Activated CD8-positive, alpha-beta memory T cell treated with anti-CD3 and anti-CD28 coated beads, Interleukin-2, amount 50 U/mL, for 48 hours (primary cell): ENCODE results near the gene RGS17.
A peak's percentile ranks its signal among the peaks of the same experiment; 100 is the strongest.
"Not testable (repeated sequence)": the region's sequence is repeated elsewhere in the genome, so short reads cannot be mapped to it uniquely, and the experiment has no call there.

ENCODE experiments used
- DNase-seq: peaks from one replicate; pipeline ENCODE4 v3.0.0-alpha.2; 2020

RGS17 gene

DNA sequence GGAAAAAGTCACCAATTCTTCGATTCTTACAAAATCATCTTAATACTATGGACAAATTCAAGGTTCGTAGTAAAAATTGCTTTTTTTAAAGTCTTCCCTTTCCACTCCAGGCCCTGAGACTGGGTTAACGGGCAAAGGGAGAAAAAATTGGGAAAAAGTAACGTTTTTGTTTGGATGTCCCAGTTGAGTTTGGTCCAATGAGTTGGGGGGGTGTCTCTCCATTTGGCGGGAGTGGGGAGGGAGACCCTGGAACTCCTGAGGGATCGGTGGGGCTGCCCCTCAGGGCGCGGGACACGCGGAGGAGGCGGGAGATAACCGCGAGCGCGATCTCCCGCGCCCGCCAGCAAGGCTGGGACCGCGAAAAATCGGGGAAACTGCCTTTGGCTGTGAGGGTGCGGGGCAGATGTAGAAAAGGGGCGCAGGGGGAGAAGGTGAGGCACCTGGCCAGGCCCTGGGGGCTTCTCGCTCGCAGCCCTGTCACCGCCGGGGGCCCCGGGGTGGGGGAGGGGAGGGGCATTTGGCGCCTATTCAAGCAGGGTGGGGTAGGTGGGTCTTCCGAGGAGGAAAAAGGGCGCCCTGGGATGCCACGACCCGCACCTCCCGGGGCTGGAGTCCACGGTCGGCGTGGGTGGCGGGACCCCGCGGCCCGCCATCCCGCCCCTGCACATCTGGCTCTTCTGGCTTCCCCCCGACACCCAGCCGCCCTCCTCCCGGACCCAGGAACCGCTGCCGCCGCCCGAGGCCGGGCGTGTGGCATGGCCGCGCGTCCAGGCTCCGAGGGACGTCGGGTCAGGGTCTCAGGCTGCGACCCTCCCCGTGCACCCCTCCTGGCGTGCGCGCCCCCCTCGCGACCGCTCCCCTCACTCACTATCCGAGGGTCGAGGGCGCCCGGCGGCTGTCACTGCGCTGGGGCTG lies 148.8 kb downstream of the RGS17 start:
- peak; percentile 78 for DNase-seq

DNA sequence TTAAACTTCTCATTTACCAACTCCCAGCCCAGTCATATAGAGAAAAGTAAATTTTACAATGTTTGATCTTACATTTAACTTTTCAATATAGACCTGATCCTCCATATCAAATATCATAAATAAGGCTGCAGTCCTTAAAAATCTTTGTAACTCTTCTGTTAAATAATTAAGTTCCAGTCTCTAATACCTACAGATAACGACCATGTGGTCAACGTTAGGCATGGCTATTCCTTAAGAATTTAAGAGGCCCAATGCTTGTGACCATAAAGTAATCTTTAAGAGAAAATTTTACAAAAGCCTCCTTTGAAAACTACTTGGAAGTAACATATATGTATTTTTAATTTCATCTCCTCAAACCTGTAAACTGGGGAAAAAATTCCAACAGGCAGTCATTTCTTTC lies 149.9 kb downstream of the RGS17 start:
- DNase-seq: no peak

DNA sequence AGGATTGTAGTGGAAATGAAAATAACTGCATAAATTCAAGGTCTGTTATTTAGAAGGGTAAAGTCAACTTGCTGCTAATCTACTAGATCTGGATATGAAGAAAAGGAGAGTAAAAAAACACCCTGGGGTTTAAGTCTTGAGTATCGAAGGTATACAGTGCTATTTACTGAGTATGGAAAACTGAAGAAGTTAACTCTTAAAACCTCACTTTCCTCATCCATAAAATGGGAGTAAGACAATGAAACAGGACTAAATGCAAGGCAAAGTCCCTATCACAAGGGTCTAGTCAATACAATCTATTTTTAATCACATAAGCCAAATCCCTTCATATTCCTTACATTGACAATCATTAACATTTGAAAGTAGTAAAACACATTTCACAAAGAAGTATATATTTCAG lies 150.4 kb downstream of the RGS17 start:
- DNase-seq: no peak

DNA sequence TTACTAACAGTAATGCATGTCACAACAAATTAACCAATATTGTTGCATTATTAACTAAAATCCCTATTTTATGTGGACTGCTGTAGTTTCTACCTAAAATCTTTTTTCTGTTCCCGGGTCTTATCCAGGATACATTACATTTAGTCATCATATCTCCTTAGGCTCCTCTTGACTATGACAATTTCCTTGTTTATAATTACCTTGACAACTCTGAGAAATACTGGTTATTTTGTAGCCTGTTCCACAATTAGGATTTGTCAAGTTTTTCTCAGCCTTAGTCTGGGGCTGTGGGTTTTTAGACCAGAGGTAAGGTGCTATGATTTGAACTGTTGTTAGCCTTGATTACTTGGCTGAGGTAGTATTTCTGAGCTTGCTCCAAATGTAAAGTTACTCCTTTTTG lies 152.0 kb downstream of the RGS17 start:
- DNase-seq: no peak

DNA sequence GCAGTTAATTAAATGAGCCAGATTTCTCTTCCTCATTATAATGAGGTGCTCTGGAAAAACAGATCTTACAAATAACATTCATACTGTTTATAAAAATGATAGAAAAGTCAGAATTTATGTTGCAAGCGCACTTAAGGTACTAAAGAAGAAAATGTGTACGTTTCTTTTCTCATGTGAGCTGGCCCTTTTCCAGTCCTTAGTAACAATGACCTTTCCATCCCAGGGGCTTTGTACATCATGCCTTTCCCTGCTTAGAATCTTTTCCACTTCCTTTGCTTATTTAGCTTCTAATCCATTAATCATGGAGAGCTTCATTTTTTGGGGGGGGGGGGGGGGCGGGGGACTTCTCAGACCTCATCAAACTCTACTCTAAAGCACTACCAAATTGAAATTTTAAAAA lies 153.0 kb downstream of the RGS17 start:
- DNase-seq: no peak

DNA sequence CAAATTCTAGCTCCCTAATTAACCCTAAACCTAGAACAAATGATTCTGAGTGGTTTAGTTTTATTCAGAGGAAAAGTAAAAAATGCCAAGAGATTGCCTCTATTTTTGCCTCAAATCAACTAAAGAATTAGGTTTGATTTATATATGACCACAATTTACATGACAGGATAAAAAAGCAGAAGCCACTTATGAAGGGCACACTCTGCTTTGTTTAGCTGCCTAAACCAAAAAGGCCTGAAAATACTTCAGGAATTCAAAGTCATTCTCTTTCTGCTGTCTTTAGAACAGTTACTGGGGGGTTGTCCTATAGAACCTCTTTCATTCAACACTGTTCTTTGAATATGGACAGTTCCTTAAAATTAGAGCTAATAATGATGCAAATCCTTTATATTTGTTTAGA lies 153.5 kb downstream of the RGS17 start:
- DNase-seq: no peak

DNA sequence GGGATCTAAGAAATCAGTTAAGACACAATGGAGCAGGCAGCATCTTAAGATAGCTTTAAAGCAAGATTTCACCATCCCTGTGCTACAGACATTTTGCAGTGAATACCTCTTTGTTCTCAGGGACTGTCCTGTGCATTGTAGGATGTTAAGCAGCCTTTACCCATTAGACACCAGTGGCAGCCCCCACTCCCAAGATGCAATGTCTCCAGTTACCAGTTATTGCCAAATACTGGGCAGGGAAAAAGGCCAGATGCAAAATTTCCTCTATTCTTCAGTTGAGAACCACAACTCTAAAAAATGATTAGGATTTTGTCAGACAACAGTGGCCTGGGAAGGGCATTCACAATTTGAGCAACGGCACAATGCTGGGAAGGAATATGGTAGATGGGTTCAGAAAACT lies 154.3 kb downstream of the RGS17 start:
- no peak for DNase-seq

DNA sequence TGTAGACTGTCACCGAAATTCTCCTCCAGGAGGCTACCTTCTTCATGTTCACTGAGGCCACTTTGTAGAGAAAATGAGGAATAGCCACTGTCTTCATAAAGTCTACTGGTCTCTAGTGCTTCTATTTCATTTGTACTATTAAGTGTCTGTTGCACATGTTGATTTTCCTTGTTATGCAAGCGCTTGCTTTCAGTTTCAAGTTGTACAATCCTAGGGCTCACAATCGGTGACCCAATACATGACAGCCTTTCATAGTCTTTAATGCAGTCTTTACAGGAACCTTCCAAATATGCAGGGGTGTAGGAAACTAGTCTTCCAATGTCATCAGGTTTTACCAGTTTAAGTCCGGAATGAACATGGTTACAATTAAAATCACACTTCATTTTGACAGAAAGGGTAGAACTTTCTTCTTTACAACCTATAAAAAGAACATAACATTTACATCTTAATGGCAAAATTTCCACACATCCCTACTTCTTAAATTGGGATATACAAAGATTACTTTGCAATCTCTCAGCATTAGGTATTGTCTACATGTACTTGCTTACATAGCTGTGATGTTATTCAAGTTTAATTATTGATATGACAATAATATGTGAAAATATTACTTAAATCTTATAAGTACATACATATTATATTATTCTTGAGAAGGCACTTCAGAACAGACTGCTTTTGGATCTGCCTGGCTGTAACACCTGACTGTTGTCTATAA lies 155.7 kb downstream of the RGS17 start:
- no peak for DNase-seq

DNA sequence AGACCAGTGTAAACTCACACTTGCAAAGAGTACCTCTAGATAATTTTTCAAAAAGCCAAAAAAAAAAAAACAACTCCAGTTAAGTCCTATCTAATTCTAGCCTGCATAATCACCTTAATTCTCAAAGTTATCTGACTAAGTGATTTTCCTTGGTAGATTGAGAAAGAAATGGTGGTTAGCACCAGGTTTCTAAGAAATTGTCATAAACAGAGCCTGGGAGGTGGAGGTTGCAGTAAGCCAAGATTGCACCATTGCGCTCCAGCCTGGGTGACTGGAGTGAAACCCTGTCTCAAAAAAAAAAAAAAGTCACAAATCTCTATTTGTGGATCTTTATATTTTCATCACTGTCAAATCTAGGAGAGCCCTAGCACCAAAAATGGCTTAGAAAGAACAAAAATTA lies 157.2 kb downstream of the RGS17 start:
- DNase-seq: no peak

DNA sequence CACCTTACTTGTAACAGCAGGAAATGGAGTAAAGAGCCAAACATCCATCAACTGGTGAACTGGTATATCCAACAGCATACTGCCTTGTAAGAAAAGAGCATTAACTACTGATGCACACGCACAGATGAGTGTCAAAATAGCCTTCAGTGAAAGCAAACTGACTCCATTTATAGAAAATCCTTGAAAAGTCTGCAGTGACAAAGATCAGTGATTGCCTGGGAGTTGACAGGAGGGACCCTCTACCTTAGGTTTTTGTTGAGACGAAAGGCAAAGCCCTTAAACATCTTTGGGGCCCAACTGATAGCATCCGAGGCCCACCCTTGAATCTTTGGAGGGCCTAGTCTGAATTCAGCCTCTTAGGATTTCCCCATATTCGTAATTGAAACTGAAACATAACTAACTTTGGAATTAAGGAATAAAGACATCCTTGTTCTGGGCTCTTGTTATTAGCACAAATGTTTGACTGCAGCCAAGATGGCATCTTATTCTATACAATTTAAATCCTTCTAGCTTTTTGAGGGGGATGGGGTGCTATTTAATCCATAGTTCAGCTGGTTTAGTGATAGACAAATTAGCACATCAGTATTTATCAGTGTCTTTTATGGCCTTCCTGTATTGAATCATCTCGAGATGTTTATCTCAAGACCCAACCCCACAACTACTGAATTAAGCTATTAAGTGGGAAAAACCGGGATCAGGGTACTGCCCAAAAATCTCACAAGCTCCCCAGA lies 161.2 kb downstream of the RGS17 start:
- DNase-seq: no peak

DNA sequence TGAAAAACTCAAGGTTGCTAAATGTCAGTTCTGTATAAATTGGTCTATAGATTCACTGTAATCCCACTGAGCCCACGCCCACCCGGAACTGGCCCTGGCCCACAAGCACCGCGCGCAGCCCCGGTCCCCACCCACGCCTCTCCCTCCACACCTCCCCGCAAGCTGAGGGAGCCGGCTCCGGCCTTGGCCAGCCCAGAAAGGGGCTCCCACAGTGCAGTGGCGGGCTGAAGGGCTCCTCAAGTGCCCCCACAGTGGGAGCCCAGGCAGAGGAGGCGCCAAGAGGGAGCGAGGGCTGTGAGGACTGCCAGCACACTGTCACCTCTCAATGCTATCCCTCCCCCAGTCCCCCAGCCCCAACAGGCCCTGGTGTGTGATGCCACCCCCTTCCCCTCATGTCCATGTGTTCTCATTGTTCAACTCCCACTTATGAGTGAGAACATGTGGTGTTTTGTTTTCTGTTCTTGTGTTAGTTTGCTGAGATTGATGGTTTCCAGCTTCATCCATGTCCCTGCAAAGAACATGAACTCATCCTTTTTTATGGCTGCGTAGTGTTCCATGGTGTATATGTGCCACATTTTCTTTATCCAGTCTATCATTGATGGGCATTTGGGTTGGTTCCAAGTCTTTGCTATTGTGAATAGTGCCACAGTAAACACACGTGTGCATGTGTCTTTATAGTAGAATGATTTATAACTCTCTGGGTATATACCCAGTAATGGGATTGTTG lies 164.8 kb downstream of the RGS17 start:
- DNase-seq: not testable (repeated sequence)

DNA sequence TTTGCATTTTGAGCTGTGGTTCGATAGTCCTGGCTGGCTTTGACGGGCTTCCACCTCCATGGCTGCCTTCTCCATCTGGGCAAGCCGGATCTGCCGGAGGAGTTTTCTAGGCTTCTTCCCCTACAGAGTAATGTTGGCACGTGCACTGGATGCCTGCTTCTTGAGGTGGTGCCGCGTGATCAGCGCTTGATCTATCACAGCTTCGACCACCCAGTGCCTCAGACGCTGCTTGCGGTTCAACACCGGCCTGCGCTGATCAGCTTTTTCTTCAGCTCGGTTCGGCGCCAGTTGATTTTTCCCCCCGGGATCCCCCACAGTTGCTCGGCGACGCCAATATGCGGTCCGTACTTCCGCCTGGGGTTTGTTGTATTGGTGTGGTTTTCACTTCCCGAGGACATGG lies 171.7 kb downstream of the RGS17 start:
- no peak for DNase-seq

DNA sequence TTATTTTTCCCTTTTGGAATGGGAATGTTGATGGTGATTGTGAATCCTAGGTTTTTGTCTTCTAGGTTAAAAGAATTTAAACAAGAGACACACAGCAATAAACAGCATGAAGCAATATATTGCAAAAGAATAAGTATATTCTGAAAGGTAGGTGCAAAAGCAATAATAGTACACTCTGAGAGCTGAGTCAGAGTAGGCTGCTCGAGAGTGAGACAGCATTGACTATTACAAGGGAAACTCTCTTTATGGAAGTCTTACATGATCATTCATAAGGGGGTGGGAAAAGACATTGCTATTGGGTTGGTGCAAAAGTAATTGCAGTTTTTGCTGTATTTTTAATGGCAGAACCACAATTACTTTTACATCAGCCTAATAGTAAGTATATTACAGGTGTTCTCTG lies 173.3 kb downstream of the RGS17 start:
- no peak for DNase-seq
